ENCODE measurements around the gene BUD31. TPM values are rescaled to one million over a fixed set of nuclear protein-coding genes. Genes with fewer than 3 reads are reported as not detected.

Gene BUD31
- total RNA-seq, 1 donor from 2014 or later = 108 TPM

GRCh38 chr7:99372275-99373090, 36.3 kb upstream of the BUD31 start:
- Mint-ChIP-seq H3K4me1 (ENCODE audit: low read depth) (peaks cover 36% of the 10 kb centered on the region), H3K27ac (ENCODE audit: unreplicated experiment) (peak overlapping the region; percentile 87), H3K9me3 (ENCODE audit: low read depth) (no peaks in the 10 kb centered on the region), H3K36me3 (ENCODE audit: low read depth) (no peaks in the 10 kb centered on the region), H3K4me3 (ENCODE audit: unreplicated experiment) (peak overlapping the region; percentile 43), H3K27me3 (ENCODE audit: low read depth) (no peaks in the 10 kb centered on the region)
- no peak for DNase-seq (ENCODE audit: low spot score)
- no peak for TF ChIP-seq CTCF (IDR thresholded peaks at IDR 0.05)

- peaks cover 38% of the 10 kb centered on the region for H3K4me1 Mint-ChIP-seq (ENCODE audit: low read depth)
- peaks cover 1% of the 10 kb centered on the region for H3K36me3 Mint-ChIP-seq (ENCODE audit: low read depth)
- no peaks in the 10 kb centered on the region for H3K9me3 Mint-ChIP-seq (ENCODE audit: low read depth)
- DNase-seq (ENCODE audit: low spot score) = no peak
- peak overlapping the region; percentile 63 for H3K4me3 Mint-ChIP-seq (ENCODE audit: unreplicated experiment)
- no peak for TF ChIP-seq CTCF (IDR thresholded peaks at IDR 0.05)
- H3K27ac Mint-ChIP-seq (ENCODE audit: unreplicated experiment) = peak overlapping the region; percentile 49
- no peaks in the 10 kb centered on the region for H3K27me3 Mint-ChIP-seq (ENCODE audit: low read depth)
Measured at GRCh38 chr7:99373091-99374066, 35.4 kb upstream of the BUD31 start.

GRCh38 chr7:99374111-99375064, 34.4 kb upstream of the BUD31 start, which contains the start of gene ARPC1B:
Gene ARPC1B (plus strand): TSS chr7:99374730. CDS start chr7:99385715, 10,985 bp downstream.
- no peak for DNase-seq (ENCODE audit: low spot score)
- no peaks in the 10 kb centered on the region for H3K9me3 Mint-ChIP-seq (ENCODE audit: low read depth)
- no peak for TF ChIP-seq CTCF (IDR thresholded peaks at IDR 0.05)
- H3K36me3 Mint-ChIP-seq (ENCODE audit: low read depth) = peaks cover 4% of the 10 kb centered on the region
- peak within 1 kb of the TSS; percentile 68 for H3K4me3 Mint-ChIP-seq (ENCODE audit: unreplicated experiment)
- no peaks in the 10 kb centered on the region for H3K27me3 Mint-ChIP-seq (ENCODE audit: low read depth)
- H3K27ac Mint-ChIP-seq (ENCODE audit: unreplicated experiment) = peak within 1 kb of the TSS; percentile 81
- H3K4me1 Mint-ChIP-seq (ENCODE audit: low read depth) = peaks cover 36% of the 10 kb centered on the region

GRCh38 chr7:99375070-99375807, 33.5 kb upstream of the BUD31 start:
- no peaks in the 10 kb centered on the region for H3K9me3 Mint-ChIP-seq (ENCODE audit: low read depth)
- H3K27me3 Mint-ChIP-seq (ENCODE audit: low read depth) = no peaks in the 10 kb centered on the region
- no peak for TF ChIP-seq CTCF (IDR thresholded peaks at IDR 0.05)
- H3K36me3 Mint-ChIP-seq (ENCODE audit: low read depth) = peaks cover 4% of the 10 kb centered on the region
- DNase-seq (ENCODE audit: low spot score) = no peak
- H3K4me1 Mint-ChIP-seq (ENCODE audit: low read depth) = peaks cover 38% of the 10 kb centered on the region
- peak overlapping the region; percentile 81 for H3K27ac Mint-ChIP-seq (ENCODE audit: unreplicated experiment)
- H3K4me3 Mint-ChIP-seq (ENCODE audit: unreplicated experiment) = peak overlapping the region; percentile 68
